NCI-H524 (cell line): ENCODE measurements around the gene PLXND1.
A peak's percentile ranks its signal among the peaks of the same experiment; 100 is the strongest.
"Not testable (repeated sequence)": the region's sequence is repeated elsewhere in the genome, so short reads cannot be mapped to it uniquely, and the experiment has no call there.

ENCODE experiments used
- DNase-seq, 2 experiments: peaks; one replicate each; lab custom pipeline; 2025; lab: John Stamatoyannopoulos, UW

Gene PLXND1

DNA sequence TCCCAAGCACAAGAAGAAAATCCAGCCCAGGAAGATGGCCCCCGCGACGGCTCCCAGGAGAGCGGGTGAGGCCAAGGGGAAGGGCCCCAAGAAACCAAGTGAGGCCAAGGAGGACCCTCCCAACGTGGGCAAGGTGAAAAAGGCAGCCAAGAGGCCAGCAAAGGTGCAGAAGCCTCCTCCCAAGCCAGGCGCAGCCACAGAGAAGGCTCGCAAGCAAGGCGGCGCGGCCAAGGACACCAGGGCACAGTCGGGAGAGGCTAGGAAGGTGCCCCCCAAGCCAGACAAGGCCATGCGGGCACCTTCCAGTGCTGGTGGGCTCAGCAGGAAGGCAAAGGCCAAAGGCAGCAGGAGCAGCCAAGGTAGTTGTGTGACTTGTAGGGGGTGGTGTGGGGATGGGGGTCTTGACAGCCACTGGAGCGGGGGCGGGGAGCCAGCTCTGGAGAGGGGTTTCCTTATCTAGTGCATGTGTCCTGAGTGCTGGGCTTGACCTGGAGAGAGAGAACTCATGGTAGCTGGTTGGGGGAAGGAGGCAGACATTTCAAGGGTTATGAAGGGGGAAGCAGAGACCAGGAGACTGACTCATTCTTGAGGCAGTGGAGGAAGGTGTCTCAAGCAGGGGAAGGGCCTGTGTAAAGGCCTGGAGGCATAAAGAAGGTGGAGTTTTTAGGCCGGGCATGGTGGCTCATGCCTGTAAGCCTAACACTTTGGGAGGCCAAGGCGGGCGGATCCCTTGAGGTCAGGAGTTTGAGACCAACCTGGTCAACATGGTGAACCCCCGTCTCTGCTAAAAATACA is 57.3 kb downstream of the PLXND1 start:
- no peak for DNase-seq

DNA sequence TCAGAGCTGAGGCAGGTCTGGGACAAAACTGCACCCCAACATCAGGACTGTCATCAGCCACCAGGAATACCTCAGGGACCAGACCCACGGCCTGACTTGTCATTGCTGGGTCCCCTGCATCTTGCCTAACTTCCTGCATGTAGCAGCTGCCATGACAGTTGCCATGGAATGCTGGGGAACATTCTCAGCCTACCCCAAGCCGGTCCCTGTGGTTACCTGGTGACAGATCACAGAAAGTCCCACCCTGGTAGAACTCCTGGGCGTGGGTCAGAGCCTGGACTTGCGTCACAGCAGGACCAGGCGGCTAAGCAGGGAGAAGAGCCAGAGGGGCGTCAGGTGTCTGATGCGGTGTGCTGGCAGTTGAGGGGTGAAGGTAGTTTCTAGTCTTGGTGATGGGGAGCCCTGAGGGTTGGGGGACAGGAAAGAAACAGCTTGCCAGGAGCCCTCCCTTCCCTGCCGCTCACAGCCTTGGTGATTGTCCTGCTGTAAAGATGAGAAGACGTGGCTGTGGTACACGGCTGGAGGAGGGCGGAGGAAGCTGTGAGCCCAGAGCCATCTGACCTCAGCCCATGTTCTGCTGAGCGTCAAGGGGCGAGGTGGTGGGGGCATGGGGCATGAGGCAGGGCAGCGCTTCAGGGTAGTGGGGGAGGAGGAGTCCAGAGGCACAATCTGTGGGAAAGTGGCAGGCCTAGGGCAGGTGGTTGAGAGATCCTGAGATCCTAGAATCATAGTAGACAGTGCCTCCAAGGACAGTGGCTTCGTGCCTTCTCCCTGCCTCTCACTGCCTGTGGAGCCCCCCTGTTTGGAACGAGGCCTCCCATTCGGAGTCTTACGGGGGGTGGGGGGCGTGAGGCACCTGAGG is 58.1 kb downstream of the PLXND1 start:
- DNase-seq, result no peak

- DNase-seq, result no peak
Observed at GRCh38 chr3:129547241-129547640, 59.2 kb downstream of the PLXND1 start.

DNA sequence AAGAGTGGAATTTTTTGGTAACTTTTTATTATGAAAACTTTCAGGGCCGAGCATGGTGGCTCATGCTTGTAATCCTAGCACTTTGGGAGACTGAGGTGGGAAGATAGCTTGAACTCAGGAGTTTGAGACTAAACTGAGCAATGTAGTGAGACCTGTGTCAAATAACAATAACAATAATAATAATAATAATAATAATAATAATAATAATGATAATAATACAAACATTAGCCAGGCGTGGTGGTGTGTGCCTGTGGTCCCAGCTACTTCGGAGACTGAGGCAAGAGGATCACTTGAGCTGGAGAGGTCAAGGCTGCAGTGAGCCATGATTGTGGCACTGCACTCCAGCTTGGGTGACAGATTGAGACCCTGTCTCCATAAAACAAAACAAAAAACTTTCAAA is 60.5 kb downstream of the PLXND1 start:
- DNase-seq, result not testable (repeated sequence)

- DNase-seq, result no peak
Observed at GRCh38 chr3:129543999-129544398, 62.5 kb downstream of the PLXND1 start.

DNA sequence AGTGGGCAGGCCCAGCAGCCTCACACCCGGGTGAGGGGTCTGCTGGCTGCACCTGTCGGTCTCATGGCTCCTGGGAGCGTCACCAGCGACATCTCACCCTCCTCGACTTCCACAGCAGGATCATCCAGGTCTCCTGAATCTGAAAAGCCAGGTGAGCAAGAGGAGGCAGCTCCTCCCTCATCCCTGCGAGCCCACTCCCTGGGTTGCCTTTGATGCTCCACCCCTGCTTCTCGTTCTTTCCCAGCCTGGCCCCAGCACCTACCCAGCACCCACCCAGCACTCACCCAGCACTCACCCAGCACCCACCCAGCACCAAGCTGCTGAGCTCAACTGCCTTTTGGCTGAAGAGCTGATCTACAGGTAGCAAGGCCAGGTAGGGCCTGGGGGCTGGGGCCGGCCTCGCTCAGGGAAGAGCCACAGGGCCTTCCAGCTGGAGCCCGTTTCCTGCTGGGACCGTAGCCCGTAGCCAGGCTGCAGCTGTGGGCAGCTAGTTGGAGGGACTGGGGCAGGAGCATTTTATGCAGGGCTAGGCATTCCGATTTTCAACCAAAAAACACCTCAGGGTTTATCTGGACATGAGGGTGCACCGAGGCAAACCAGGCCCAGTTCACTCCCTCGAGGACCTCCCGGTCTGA is 63.2 kb downstream of the PLXND1 start, which contains the start of gene H1-8:
TSS of gene H1-8 (plus strand) at position 20 of the 635 bp plus-strand sequence. CDS start at position 64, 44 bp downstream.
- no peak for DNase-seq

- no peak for DNase-seq
Observed at GRCh38 chr3:129542747-129543146, 63.7 kb downstream of the PLXND1 start.

- no peak for DNase-seq
Observed at GRCh38 chr3:129540776-129541516, 65.5 kb downstream of the PLXND1 start.

DNA sequence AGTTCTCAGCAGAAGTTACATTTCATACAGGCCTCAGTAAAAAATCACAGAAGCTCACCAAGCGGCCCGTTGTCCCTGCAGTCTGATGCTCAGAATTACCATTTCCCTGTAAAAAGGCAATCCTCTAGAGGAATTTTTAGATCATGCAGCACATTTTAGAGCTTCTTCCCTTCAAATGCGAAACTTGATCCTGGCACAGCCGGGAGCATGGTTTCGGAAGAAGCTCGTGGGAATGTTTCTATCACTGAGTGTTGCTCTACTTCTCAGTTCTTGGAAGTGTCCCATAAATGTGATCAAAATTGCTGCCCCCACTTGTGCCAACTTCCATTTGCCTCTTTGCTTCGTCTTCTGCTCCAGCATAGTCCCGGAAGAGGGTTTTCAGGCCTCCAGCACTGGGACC is 67.3 kb downstream of the PLXND1 start:
- no peak for DNase-seq

DNA sequence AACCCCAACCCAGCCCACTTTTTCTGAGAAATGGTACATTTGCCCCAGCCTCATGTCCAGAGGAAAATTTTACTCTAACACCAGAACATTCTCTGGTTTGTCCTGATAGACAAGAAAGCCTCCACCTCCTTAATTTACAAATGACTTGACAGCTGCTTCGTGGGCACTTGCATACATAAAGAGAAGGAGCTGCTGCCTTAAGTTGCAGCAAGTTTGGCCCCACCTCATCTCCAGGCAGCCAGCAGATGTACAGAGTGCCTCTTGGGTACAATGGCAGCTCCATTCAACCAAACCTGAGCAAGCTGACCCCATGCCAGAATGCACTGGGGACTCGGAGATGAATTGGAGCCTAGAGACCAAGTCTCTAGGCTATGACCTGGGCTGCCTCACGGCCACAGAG is 69.7 kb downstream of the PLXND1 start:
- peak in 1 of 2 experiments; percentile 7 for DNase-seq

- no peak for DNase-seq
Observed at GRCh38 chr3:129536374-129536667, 70.2 kb downstream of the PLXND1 start.

GRCh38 chr3:129535075-129535474 is 71.4 kb downstream of the PLXND1 start:
- no peak for DNase-seq

DNA sequence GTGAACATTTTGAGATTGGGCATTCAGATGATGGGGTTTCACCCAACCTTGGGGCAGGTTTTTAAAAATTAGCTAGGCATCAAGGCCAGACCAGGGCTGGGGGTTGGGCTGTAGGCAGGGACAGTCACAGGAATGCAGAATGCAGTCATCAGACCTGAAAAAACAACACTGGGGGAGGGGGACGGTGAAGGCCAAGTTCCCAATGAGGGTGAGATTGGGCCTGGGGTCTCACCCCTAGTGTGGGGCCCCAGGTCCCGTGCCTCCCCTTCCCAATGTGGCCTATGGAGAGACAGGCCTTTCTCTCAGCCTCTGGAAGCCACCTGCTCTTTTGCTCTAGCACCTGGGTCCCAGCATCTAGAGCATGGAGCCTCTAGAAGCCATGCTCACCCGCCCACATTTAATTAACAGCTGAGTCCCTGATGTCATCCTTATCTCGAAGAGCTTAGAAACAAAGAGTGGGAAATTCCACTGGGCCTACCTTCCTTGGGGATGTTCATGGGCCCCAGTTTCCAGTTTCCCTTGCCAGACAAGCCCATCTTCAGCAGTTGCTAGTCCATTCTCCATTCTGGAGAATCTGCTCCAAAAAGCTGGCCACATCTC is 71.9 kb downstream of the PLXND1 start:
- DNase-seq, result no peak

- DNase-seq, result no peak
Observed at GRCh38 chr3:129533406-129533805, 73.1 kb downstream of the PLXND1 start.

- no peak for DNase-seq
Observed at GRCh38 chr3:129532261-129532660, 74.2 kb downstream of the PLXND1 start.

DNA sequence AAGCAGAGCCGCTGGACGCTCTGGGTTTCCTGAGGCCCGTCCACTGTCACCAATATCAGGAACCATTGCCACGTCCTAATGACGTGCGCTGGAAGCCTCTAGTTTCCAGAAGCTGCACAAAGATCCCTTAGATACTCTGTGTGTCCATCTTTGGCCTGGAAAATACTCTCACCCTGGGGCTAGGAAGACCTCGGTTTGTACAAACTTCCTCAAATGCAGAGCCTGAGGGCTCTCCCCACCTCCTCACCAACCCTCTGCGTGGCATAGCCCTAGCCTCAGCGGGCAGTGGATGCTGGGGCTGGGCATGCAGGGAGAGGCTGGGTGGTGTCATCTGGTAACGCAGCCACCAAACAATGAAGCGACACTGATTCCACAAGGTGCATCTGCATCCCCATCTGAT is 74.8 kb downstream of the PLXND1 start:
- no peak for DNase-seq

DNA sequence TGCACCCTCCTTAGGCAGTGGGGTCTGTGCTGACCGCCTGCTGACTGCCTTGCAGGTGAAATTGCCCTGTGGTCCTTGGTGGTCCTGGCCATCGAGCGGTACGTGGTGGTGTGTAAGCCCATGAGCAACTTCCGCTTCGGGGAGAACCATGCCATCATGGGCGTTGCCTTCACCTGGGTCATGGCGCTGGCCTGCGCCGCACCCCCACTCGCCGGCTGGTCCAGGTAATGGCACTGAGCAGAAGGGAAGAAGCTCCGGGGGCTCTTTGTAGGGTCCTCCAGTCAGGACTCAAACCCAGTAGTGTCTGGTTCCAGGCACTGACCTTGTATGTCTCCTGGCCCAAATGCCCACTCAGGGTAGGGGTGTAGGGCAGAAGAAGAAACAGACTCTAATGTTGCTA is 75.7 kb downstream of the PLXND1 start:
- no peak for DNase-seq

GRCh38 chr3:129530251-129530791 is 76.2 kb downstream of the PLXND1 start:
- DNase-seq, result no peak

- DNase-seq, result no peak
Observed at GRCh38 chr3:129529436-129530210, 76.9 kb downstream of the PLXND1 start.

DNA sequence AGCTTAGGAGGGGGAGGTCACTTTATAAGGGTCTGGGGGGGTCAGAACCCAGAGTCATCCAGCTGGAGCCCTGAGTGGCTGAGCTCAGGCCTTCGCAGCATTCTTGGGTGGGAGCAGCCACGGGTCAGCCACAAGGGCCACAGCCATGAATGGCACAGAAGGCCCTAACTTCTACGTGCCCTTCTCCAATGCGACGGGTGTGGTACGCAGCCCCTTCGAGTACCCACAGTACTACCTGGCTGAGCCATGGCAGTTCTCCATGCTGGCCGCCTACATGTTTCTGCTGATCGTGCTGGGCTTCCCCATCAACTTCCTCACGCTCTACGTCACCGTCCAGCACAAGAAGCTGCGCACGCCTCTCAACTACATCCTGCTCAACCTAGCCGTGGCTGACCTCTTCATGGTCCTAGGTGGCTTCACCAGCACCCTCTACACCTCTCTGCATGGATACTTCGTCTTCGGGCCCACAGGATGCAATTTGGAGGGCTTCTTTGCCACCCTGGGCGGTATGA is 77.8 kb downstream of the PLXND1 start, which contains the start of gene RHO:
TSS of gene RHO (plus strand) at position 51 of the 512 bp plus-strand sequence. CDS start at position 146, 95 bp downstream.
- DNase-seq, result no peak
